ENCODE data around the gene STARD13. TPM values are rescaled to one million over a fixed set of nuclear protein-coding genes. Genes with fewer than 3 reads are reported as not detected.
"Not testable (repeated sequence)": the region's sequence is repeated elsewhere in the genome, so short reads cannot be mapped to it uniquely, and the experiment has no call there.

Gene STARD13
- total RNA-seq, 1 donor, result 11.0 TPM

GRCh38 chr13:33244210-33244906 is 41.2 kb downstream of the STARD13 start:
- TF ChIP-seq, protein P1, sequence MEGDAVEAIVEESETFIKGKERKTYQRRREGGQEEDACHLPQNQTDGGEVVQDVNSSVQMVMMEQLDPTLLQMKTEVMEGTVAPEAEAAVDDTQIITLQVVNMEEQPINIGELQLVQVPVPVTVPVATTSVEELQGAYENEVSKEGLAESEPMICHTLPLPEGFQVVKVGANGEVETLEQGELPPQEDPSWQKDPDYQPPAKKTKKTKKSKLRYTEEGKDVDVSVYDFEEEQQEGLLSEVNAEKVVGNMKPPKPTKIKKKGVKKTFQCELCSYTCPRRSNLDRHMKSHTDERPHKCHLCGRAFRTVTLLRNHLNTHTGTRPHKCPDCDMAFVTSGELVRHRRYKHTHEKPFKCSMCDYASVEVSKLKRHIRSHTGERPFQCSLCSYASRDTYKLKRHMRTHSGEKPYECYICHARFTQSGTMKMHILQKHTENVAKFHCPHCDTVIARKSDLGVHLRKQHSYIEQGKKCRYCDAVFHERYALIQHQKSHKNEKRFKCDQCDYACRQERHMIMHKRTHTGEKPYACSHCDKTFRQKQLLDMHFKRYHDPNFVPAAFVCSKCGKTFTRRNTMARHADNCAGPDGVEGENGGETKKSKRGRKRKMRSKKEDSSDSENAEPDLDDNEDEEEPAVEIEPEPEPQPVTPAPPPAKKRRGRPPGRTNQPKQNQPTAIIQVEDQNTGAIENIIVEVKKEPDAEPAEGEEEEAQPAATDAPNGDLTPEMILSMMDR (IDR thresholded peaks at IDR 0.05; ENCODE audit: insufficient read depth, low read length), result no peak
- DNase-seq (ENCODE audit: low read depth), result no peak
- no peak overlapping the region for H3K4me3 ChIP-seq (ENCODE audit: low read depth, low read length)

GRCh38 chr13:33242984-33243617 is 42.5 kb downstream of the STARD13 start:
- TF ChIP-seq, protein P1 (IDR thresholded peaks at IDR 0.05; ENCODE audit: insufficient read depth, low read length), result no peak
- DNase-seq (ENCODE audit: low read depth), result no peak
- H3K4me3 ChIP-seq (ENCODE audit: low read depth, low read length), result no peak overlapping the region

- DNase-seq (ENCODE audit: low read depth); H3K4me3 ChIP-seq (ENCODE audit: low read depth, low read length): not testable (repeated sequence)
Measured at GRCh38 chr13:33242372-33242771, 43.2 kb downstream of the STARD13 start.

DNA sequence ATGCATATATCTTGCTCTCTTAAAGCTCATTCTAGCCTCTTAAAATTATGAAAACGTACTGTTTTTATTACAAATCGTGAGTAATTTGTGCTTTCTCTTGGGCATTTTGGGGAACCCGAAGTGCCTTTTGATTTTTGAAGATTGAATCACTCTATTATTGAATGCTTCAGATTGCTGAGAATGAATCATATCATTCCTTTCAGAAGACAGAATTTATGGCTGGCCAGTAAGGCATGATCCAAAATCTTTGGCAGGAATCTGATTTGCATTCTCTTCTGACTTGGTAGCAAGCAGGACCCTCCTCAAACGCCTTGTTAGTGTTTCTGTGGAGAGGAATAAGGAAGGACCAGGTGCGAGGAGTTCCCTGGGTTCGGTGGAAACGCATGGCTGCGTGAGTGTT is 49.5 kb downstream of the STARD13 start:
- TF ChIP-seq, protein P1 (IDR thresholded peaks at IDR 0.05; ENCODE audit: insufficient read depth, low read length), result no peak
- DNase-seq (ENCODE audit: low read depth), result peak; percentile 85
- H3K4me3 ChIP-seq (ENCODE audit: low read depth, low read length), result peak overlapping the region; percentile 27

- DNase-seq (ENCODE audit: low read depth), result peak; percentile 55
- TF ChIP-seq, protein P1 (IDR thresholded peaks at IDR 0.05; ENCODE audit: insufficient read depth, low read length), result no peak
- H3K4me3 ChIP-seq (ENCODE audit: low read depth, low read length), result no peak overlapping the region
Measured at GRCh38 chr13:33235564-33235963, 50.0 kb downstream of the STARD13 start.

DNA sequence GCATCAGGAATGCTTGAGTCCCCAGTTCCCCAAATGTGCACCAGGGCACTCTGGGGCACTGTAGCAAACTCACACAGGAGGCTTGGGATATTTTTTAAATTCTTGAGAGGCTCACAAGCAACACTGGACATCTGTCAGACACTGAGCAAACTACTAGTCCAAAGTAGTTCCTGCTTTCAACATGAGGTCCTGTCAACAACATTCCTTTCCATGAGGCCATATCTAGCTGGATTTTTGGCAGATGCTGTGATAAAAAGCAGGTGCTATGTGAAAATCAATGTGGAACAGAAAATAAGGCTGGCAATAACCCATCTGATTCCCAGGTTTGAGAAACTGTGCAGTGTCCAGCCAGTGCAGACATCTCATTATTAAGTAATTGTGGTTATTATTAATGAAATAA is 50.5 kb downstream of the STARD13 start:
- TF ChIP-seq, protein P1 (IDR thresholded peaks at IDR 0.05; ENCODE audit: insufficient read depth, low read length), result no peak
- DNase-seq (ENCODE audit: low read depth), result peak; percentile 80

GRCh38 chr13:33233547-33233946 is 52.0 kb downstream of the STARD13 start:
- no peak overlapping the region for H3K4me3 ChIP-seq (ENCODE audit: low read depth, low read length)
- TF ChIP-seq, protein P1 (IDR thresholded peaks at IDR 0.05; ENCODE audit: insufficient read depth, low read length), result no peak
- DNase-seq (ENCODE audit: low read depth), result no peak

More for the DNA sequence above, 50.5 kb downstream of the STARD13 start:
- no peak overlapping the region for H3K4me3 ChIP-seq (ENCODE audit: low read depth, low read length)

Measured in fibroblast of the aortic adventitia (primary cell).